Hepatocyte (in vitro differentiated cells): ENCODE measurements around the gene AQP12B.

ENCODE experiments used
- CTCF ChIP-seq: fragments of 200-600 bp; sonication (generic); IDR thresholded peaks from 2 replicates; pipeline ENCODE4 v1.5.1; 2016; ENCODE audit warnings: antibody characterized with exemption, mild to moderate bottlenecking; ENCODE audit not compliant: poor library complexity
- EZH2 ChIP-seq: fragments of 200-600 bp; sonication (generic); IDR thresholded peaks from 2 replicates; pipeline ENCODE4 v1.6.1; 2016; ENCODE audit warnings: antibody characterized with exemption, mild to moderate bottlenecking, borderline replicate concordance

- TF ChIP-seq CTCF (no peak), EZH2 (no peak)
Observed at GRCh38 chr2:240648650-240649275, 33.9 kb downstream of the AQP12B start.
